Measurements from ENCODE around the gene MIEN1. TPM values are rescaled to one million over a fixed set of nuclear protein-coding genes. Genes with fewer than 3 reads are reported as not detected.

Gene MIEN1
- total RNA-seq, 6 donors from 2014 or later = 26.2 to 54.1 (median 43.2) TPM

DNA sequence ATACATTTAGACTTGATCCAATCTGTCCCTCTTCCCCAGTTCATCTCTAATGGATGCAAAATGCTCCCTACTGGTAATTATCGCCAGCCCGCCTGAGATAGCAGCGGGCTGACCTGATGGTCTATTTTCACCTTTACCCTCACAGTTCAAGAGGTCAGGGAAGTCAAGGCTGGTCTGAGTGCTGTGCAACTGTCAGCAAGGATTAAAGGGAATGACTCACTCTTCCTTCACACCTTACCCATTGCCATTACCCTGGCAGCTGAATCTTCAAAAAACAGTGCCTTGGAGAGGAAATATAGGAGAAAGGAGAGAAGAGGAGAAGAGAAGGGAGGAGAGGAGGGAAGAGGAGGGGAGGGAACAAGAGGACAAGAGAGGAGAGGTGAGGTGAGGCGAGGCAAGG, 43.7 kb upstream of the MIEN1 start:
- TF ChIP-seq, protein P1, sequence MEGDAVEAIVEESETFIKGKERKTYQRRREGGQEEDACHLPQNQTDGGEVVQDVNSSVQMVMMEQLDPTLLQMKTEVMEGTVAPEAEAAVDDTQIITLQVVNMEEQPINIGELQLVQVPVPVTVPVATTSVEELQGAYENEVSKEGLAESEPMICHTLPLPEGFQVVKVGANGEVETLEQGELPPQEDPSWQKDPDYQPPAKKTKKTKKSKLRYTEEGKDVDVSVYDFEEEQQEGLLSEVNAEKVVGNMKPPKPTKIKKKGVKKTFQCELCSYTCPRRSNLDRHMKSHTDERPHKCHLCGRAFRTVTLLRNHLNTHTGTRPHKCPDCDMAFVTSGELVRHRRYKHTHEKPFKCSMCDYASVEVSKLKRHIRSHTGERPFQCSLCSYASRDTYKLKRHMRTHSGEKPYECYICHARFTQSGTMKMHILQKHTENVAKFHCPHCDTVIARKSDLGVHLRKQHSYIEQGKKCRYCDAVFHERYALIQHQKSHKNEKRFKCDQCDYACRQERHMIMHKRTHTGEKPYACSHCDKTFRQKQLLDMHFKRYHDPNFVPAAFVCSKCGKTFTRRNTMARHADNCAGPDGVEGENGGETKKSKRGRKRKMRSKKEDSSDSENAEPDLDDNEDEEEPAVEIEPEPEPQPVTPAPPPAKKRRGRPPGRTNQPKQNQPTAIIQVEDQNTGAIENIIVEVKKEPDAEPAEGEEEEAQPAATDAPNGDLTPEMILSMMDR (IDR thresholded peaks at IDR 0.05) = no peak
- TF ChIP-seq EP300 (IDR thresholded peaks at IDR 0.05) (no peak), POLR2AphosphoS5 (IDR thresholded peaks at IDR 0.05) (no peak), POLR2A (IDR thresholded peaks at IDR 0.05) (no peak)
- H3K4me1 ChIP-seq = peaks cover 0 to 7% (median 0%) of the 10 kb centered on the region in 4 donors
- H3K36me3 ChIP-seq = no peaks in the 10 kb centered on the region
- WGBS, 2 donors = 87 to 89% methylated on average over 4 of the region's 4 CpGs
- no peak for ATAC-seq (ENCODE audit: low FRiP score in 2 of 2)
- no peak for DNase-seq
- no peak overlapping the region for H3K4me3 ChIP-seq
- no peaks in the 10 kb centered on the region for H3K27me3 ChIP-seq
- H3K9me3 ChIP-seq = no peaks in the 10 kb centered on the region
- peak overlapping the region in 2 of 4 donors; percentile 6 to 62 for H3K27ac ChIP-seq

DNA sequence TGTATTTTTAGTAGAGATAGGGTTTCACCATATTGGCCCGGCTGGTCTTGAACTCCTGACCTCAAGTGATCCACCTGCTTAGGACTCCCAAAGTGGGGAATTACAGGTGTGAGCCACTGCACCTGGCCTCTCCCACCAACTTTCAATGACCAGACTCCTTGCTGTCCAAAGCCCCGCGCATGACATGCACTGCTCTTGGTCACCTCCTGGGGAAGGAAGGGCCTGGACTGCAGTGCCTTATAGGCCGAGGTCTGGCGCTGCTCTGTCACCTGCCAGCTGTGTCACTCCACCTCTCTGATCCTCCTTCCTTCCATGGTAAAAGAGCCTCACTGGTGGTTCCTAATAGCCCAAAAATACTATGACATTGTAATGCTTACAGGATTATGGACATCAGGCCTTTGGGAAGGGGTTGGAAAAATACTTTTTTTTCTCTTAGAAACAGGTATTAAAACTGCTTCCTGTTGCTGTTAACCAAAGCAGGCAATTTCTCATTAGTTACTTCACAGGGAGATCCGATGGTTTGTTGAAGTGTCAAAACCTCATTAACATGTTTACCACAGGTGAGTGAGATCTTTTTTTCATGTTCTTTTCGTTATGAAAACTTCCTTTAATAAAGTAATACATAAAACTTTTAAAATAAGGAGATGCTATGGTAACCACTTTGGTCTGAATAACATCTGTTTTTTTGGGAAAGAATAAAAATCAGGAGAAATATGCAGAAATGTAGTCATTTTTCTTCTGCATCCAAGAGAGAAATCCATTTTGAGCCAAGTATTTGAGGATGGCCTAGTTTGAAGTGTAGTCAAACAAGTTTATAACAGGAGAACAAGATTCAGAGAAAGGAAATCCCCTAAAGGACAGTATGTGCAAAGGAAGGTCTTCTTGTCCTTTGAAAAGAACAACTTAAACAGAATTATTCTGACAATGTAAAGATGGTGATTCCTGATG, 42.9 kb upstream of the MIEN1 start:
- no peak for ATAC-seq (ENCODE audit: low FRiP score in 2 of 2)

DNA sequence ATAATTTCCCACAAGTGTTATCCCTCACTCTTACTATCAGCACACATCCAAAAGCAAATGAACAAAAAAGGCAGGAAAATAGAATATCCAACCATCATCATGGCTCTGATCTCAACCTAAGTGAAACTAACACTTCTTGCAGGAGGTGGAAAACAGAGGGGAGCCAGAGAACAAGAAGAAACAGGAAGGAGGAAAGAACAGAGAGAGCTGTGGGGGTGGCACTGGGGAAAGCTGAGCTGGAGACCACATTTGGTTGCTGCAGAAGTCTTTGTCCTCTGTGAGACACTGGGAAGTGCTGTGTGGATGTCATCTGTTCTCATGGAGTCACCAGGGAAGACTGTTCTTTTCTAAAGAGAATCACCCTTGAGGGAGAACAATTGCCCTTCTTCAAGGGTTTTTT, 42.1 kb upstream of the MIEN1 start:
- ATAC-seq (ENCODE audit: low FRiP score in 2 of 2) (no peak), DNase-seq (no peak)
- Histone ChIP-seq H3K4me3 (no peak overlapping the region), H3K4me1 (no peaks in the 10 kb centered on the region), H3K27ac (peak overlapping the region in 1 of 4 donors; percentile 55), H3K27me3 (no peaks in the 10 kb centered on the region), H3K9me3 (no peaks in the 10 kb centered on the region), H3K36me3 (no peaks in the 10 kb centered on the region)
- TF ChIP-seq POLR2A (IDR thresholded peaks at IDR 0.05) (no peak), EP300 (IDR thresholded peaks at IDR 0.05) (no peak), POLR2AphosphoS5 (IDR thresholded peaks at IDR 0.05) (no peak)
- TF ChIP-seq, protein P1 (IDR thresholded peaks at IDR 0.05) = no peak

More for the DNA sequence above, 42.9 kb upstream of the MIEN1 start:
- Histone ChIP-seq H3K27me3 (no peaks in the 10 kb centered on the region), H3K4me1 (peaks cover 0 to 7% (median 0%) of the 10 kb centered on the region in 4 donors), H3K36me3 (no peaks in the 10 kb centered on the region), H3K9me3 (no peaks in the 10 kb centered on the region), H3K4me3 (no peak overlapping the region), H3K27ac (peak overlapping the region in 2 of 4 donors; percentile 24 to 55)
- WGBS, 2 donors = 78 to 86% methylated on average over 7 of the region's 7 CpGs
- no peak for DNase-seq
- TF ChIP-seq POLR2AphosphoS5 (IDR thresholded peaks at IDR 0.05) (no peak), POLR2A (IDR thresholded peaks at IDR 0.05) (no peak), EP300 (IDR thresholded peaks at IDR 0.05) (no peak)
- TF ChIP-seq, protein P1 (IDR thresholded peaks at IDR 0.05) = no peak

DNA sequence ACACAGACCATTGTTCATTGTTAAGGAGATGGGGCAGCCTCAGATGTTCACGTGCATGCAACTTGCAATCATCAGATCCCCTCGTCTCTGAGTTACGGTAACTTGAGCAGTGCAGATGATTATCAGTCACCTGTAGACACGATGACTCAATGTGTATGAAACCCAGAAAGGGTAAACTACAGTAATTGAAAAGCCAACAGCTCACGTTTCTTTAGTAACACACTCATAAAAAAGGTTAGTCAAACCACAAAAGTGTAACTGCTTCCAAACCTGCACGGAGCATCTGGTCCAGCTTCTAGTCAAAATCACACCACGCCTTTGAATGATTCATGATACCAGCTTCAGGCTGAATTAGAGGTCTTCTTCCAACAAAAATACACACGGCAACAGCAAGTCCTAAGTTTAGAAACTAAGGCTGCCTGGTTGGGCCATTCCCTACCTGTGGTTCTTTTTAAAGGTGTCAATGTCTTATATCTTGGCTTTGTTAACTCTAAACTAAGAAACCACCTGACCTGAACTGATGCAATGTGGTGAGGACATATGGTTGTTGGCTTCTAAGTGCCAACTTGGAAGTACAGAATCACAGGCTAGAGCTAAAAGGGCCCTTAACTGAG, 39.7 kb upstream of the MIEN1 start:
- H3K4me1 ChIP-seq = no peaks in the 10 kb centered on the region
- DNase-seq = no peak
- no peak overlapping the region for H3K4me3 ChIP-seq
- WGBS, 2 donors = 70 to 77% methylated on average over 8 of the region's 8 CpGs
- H3K9me3 ChIP-seq = no peaks in the 10 kb centered on the region
- no peak overlapping the region for H3K27ac ChIP-seq
- TF ChIP-seq EP300 (IDR thresholded peaks at IDR 0.05) = no peak
- no peak for TF ChIP-seq POLR2AphosphoS5 (IDR thresholded peaks at IDR 0.05)
- TF ChIP-seq POLR2A (IDR thresholded peaks at IDR 0.05) = no peak
- TF ChIP-seq, protein P1 (IDR thresholded peaks at IDR 0.05) = no peak
- no peaks in the 10 kb centered on the region for H3K36me3 ChIP-seq
- ATAC-seq (ENCODE audit: low FRiP score in 2 of 2) = no peak
- no peaks in the 10 kb centered on the region for H3K27me3 ChIP-seq

Measured in upper lobe of left lung (tissue), 6 donors.